ENCODE data around the gene HIF1A. TPM values are rescaled to one million over a fixed set of nuclear protein-coding genes. Genes with fewer than 3 reads are reported as not detected.

Gene HIF1A
- total RNA-seq, result 403 and 419 TPM in 2 replicates

GRCh38 chr14:61694830-61695694, at the start of gene HIF1A:
Gene HIF1A (plus strand): TSS chr14:61695513. CDS start chr14:61695805, 292 bp downstream.

GRCh38 chr14:61761959-61762786, 66.9 kb downstream of the HIF1A start, which contains the start of gene SNAPC1:
Gene SNAPC1 (plus strand): TSS chr14:61762420. CDS start chr14:61762461, 41 bp downstream.

Other genes starting within 250 kb of the HIF1A start
- 11.1 and 15.8 TPM in 2 replicates for gene SNAPC1, start 66.9 kb downstream of the HIF1A start, total RNA-seq
- 0.17 and 0.59 TPM in 2 replicates for gene SYT16, start 117.2 kb downstream of the HIF1A start, total RNA-seq

Data from bronchus fibroblast of lung (primary cell).